Thoracic aorta (tissue), 2 donors: ENCODE measurements around the gene CARNS1. TPM values are rescaled to one million over a fixed set of nuclear protein-coding genes. Genes with fewer than 3 reads are reported as not detected.

Experiments used
- ATAC-seq: fragments of 150-250 bp; one replicate; pipeline ENCODE4 v1.8.0; 2017; ENCODE audit warnings: low read depth; ENCODE audit not compliant: insufficient number of reproducible peaks, low FRiP score
- DNase-seq: peaks from one replicate; pipeline ENCODE4 v3.0.0-alpha.2; 2020; ENCODE audit warnings: low spot score
- H3K27ac ChIP-seq, 2 donors: fragments of 200-600 bp; sonication (generic); 1 replicate in 1 of 2; 2 replicates in 1 of 2; pipeline ENCODE4 v1.5.1; 2016; ENCODE audit warnings: mild to moderate bottlenecking in 2 of 2, moderate library complexity in 2 of 2
- H3K27me3 ChIP-seq: fragments of 200-600 bp; sonication (generic); replicated peaks from 2 replicates; pipeline ENCODE4 v1.6.0; 2016; ENCODE audit warnings: mild to moderate bottlenecking; ENCODE audit not compliant: insufficient read depth
- H3K36me3 ChIP-seq: fragments of 200-600 bp; sonication (generic); one replicate; pipeline ENCODE4 v1.5.1; 2016
- H3K4me1 ChIP-seq, 2 donors: fragments of 200-600 bp; sonication (generic); 1 replicate in 1 of 2; 2 replicates in 1 of 2; pipeline versions ENCODE4 v1.5.1 to v1.6.0; 2016; ENCODE audit warnings: low read depth in 2 of 2, mild to moderate bottlenecking in 1 of 2; ENCODE audit not compliant: control insufficient read depth in 1 of 2
- H3K4me3 ChIP-seq: fragments of 200-600 bp; sonication (generic); 2 replicates; pipeline ENCODE4 v1.5.1; 2016; ENCODE audit warnings: mild to moderate bottlenecking
- H3K9me3 ChIP-seq: fragments of 200-600 bp; sonication (generic); 2 replicates; pipeline ENCODE4 v1.5.1; 2016
- CTCF ChIP-seq: fragments of 200-600 bp; sonication (generic); IDR thresholded peaks from one replicate; pipeline ENCODE4 v1.5.1; 2019; ENCODE audit warnings: antibody characterized with exemption
- total RNA-seq, 2 donors: library from RNA; depleted of rRNA; stranded (reverse); fragments of >200 nt; gene quantifications; one replicate each; pipeline versions ENCODE4 v1.1.0 to v1.2.3, GENCODE V29; 2016

Gene CARNS1
- total RNA-seq, 2 donors from 2014 or later = 7.9 to 10.8 TPM

- H3K4me3 ChIP-seq = peak overlapping the region; percentile 81
- no peak for ATAC-seq
- peak overlapping the region; percentile 78 to 90 for H3K27ac ChIP-seq
- H3K9me3 ChIP-seq = no peaks in the 10 kb centered on the region
- DNase-seq = no peak
- no peaks in the 10 kb centered on the region for H3K36me3 ChIP-seq
- H3K4me1 ChIP-seq = peaks cover 19 to 51% of the 10 kb centered on the region in 2 donors
- no peak for TF ChIP-seq CTCF
- H3K27me3 ChIP-seq = no peaks in the 10 kb centered on the region
Observed at GRCh38 chr11:67420147-67420645, 4.7 kb downstream of the CARNS1 start.

GRCh38 chr11:67420646-67421429 lies 5.4 kb downstream of the CARNS1 start:
- Histone ChIP-seq H3K4me1 (peaks cover 19 to 48% of the 10 kb centered on the region in 2 donors), H3K27me3 (no peaks in the 10 kb centered on the region), H3K36me3 (no peaks in the 10 kb centered on the region), H3K9me3 (no peaks in the 10 kb centered on the region), H3K27ac (peak overlapping the region; percentile 78 to 90), H3K4me3 (peak overlapping the region; percentile 81)
- ATAC-seq = peak; percentile 72
- no peak for TF ChIP-seq CTCF
- DNase-seq = peak; percentile 82

- no peak for ATAC-seq
- H3K9me3 ChIP-seq = no peaks in the 10 kb centered on the region
- H3K4me1 ChIP-seq = peaks cover 15 to 41% of the 10 kb centered on the region in 2 donors
- no peak for TF ChIP-seq CTCF
- peak overlapping the region; percentile 81 for H3K4me3 ChIP-seq
- peak overlapping the region in 1 of 2 donors; percentile 90 for H3K27ac ChIP-seq
- no peak for DNase-seq
- no peaks in the 10 kb centered on the region for H3K36me3 ChIP-seq
- no peaks in the 10 kb centered on the region for H3K27me3 ChIP-seq
Observed at GRCh38 chr11:67421430-67422031, 6.1 kb downstream of the CARNS1 start.

GRCh38 chr11:67422891-67423290 lies 7.4 kb downstream of the CARNS1 start:
- Histone ChIP-seq H3K9me3 (no peaks in the 10 kb centered on the region), H3K4me1 (peaks cover 13 to 33% of the 10 kb centered on the region in 2 donors), H3K27ac (no peak overlapping the region), H3K27me3 (no peaks in the 10 kb centered on the region), H3K36me3 (no peaks in the 10 kb centered on the region), H3K4me3 (no peak overlapping the region)
- DNase-seq (no peak), ATAC-seq (no peak)
- TF ChIP-seq CTCF = no peak

GRCh38 chr11:67423466-67423865 lies 8.0 kb downstream of the CARNS1 start:
- Histone ChIP-seq H3K4me1 (peaks cover 13 to 27% of the 10 kb centered on the region in 2 donors), H3K27ac (no peak overlapping the region), H3K4me3 (no peak overlapping the region), H3K36me3 (no peaks in the 10 kb centered on the region), H3K9me3 (no peaks in the 10 kb centered on the region), H3K27me3 (no peaks in the 10 kb centered on the region)
- DNase-seq = no peak
- ATAC-seq = no peak
- TF ChIP-seq CTCF = no peak
